ENCODE measurements around the gene ANGEL1. TPM values are rescaled to one million over a fixed set of nuclear protein-coding genes. Genes with fewer than 3 reads are reported as not detected.

Gene ANGEL1
- polyA plus RNA-seq, 3 donors, result 26.1 to 39.2 (median 26.1) TPM

DNA sequence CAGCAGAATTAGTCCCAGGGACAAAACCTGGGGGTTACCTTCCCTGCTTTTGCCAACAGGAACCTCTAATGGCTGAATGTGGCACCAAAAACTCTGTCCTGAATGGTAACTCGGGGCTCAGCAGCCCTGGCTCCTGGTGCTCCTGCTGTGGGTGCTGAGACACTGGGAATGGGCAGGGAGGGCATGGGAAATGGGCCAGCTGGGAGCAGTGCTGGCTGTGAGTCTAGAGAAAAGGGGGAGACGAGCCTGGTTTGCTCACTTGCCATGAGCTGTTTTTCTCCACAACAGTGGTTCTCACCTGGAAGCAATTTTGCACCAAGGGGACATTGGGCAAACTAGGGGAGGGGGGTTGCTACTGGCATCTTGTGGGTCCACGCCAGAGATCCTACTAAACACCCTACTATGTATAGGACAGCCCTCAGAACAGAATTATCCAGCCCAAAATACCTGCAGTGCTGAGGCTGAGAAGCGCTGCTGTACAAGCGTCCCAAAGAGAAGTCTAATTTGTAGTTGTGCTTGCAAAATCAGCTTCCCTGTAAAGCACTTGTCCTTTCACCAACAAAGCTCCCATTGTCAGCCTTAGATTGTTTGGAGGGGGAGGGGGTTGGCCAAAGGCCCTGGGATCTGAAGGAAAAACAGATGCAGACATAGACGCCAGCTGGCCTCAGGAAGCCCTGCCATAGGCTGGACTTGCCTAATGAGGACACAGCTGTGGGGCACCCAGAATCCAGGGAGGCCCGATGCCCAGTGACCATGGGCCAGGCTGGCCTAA lies 17.2 kb upstream of the ANGEL1 start:
- DNase-seq (ENCODE audit: extremely low read depth in 1 of 11, low read depth in 9 of 11, low spot score in 4 of 11), result no peak

DNA sequence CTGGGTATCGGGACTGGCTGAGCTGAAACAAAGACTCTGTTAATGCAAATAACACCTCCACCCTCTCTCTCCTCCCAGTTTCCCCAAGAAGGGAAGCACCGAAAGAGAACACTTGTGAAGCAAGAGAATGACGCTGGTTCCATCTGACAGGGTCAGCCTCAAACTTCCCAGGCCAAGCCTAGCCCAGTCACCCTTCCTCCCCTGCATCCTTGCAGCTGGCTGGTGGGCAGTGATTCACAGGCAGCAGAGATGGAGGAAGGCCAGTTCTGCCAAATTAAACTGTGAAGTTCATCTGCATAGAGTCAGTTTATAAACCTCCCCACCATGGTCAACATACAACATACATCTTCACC lies 16.3 kb upstream of the ANGEL1 start:
- no peak for DNase-seq (ENCODE audit: extremely low read depth in 1 of 11, low read depth in 9 of 11, low spot score in 4 of 11)

DNA sequence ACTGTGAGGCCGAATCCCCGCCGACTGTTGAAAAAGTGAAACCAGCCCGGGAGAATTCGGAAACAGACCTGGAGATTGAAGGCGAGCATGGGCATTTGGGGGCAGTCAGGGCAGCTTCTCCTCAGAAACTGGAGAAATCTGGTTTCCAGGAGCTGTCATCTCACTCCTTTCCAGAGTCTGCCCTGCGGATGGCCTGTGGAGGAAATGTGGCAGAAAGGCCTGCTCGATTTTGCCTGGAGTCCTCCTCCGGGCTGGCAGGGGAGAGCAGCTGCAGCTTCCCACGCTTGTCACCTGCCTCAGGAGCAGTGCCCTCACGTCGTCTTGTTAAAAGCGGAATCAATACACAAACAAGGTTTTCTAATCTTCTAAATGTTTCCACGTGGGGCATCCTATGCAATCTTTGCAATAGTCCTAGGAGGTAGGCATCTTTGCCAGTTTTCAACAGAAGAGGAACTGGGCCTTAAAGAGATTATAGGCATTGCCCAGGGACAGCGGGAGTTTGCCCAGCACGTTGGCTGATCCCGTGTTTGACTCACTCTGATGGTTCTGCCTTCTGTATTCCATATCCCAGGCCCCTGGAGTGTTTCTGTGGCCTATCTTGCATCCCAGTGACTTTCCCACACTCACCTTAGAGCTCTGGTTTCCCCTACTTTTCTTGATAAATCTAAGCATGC lies 15.8 kb upstream of the ANGEL1 start:
- no peak for DNase-seq (ENCODE audit: extremely low read depth in 1 of 11, low read depth in 9 of 11, low spot score in 4 of 11)

DNA sequence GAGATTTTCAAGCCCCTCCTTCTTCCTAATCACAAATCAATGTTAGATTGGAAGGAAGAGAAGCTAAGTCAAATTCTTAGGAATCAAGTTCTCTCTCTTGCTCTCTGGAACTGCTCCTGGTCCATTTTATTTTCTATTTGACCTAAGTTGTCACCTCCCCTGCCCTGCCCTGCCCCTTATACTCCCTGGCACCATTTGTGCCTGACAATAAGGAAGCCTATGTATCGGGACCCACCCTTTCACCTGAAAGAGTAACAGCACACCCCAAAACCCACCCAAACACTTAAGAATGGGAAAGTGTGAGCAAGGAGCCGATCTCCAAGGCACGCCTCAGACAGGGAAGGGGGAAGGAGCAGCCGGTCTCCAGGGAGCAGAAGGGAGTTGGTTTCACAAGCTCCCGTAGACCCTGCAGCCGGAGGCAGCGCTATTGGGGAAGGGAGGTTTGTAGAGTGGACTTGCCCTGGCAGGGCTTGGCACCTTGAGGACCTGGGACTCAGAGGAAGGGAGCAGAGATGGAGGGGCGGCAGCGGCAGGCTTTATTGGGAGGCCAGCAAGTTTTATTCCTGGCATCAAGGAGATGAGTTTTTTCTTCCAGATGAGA lies 15.1 kb upstream of the ANGEL1 start:
- no peak for DNase-seq (ENCODE audit: extremely low read depth in 1 of 11, low read depth in 9 of 11, low spot score in 4 of 11)

DNA sequence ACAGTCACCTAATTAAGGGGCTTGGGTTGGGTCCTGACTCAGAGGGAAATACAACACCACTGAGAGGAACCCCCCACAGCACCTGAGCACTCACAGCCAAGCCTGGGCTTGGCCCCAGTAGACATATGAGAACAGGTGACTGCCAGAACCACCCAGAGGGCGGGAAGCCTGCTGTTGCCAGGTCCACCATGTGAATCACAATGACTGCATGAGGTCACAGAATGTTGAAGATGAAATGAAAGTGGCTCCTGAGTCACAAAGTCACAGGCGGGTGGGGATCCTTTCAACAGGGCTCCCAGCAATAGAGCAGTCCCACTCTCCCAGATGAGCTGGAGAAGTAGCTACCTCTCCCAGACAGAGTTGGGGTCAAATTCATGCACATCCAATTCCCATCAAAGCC lies 13.4 kb upstream of the ANGEL1 start, which contains the start of gene LRRC74A:
LRRC74A (plus strand) TSS at position 287 of the 400 bp plus-strand sequence. CDS start 290 bp downstream, outside the sequence.
- no peak for DNase-seq (ENCODE audit: extremely low read depth in 1 of 11, low read depth in 9 of 11, low spot score in 4 of 11)

DNA sequence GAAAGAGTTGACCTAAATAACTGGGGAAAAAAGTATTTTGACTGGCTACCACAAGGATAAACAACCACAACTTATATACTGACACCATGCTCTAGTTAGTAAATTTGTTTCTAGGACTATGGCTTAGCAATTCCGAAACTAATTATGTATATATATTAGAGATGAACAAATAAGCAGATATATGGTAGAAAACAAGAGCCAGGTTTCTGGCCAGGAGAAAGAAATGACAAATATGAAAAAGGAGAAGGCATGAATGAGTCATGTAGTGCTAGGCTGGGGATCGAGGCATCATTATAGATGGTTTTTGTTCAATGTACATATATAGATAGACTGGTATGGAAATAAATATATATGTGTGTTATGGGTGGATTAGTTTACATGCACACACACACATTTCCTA lies 8.0 kb upstream of the ANGEL1 start:
- DNase-seq (ENCODE audit: extremely low read depth in 1 of 11, low read depth in 9 of 11, low spot score in 4 of 11), result no peak

DNA sequence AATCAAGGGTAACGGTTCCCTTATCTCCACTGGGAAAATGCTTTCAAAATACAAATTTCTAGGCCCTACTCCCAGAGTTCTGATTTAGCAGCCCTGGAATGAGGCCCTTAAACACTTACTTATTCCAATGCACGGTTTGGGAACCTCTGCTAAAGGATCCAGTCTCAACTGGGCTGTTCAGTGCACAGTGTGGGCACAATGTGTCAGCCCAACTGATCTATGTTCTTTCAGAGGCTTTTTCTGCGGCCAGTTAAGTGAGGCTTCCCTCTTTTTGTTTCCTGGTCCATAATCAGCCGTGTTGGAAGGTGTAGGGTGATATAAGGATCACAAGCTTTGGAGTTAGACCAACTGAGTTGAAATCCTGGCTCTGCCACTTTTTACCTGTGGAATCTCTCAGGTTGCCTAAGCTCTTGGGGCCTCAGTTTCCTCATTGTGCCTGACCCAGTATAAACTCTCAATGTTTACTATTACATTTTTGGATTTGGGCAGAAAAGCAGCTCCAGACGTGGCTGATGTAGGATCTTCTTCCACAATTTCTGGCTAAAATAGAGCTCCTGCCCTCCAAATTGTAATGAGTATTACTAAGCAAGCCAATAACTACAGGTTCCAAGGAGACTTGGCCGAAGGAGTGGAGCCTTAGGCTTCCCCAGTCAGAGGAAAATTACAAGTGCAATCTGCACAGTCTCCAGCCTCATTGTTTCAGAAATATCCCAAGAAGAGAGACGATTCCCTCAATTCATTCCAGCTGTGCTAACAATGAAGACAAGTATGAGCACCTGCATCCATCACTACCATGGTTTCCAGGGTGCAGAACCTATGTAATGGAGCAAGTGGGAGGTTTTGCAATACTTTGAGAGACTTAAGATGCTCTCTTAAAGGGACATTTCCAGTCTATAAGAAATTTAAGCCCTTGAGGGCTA lies 2.3 kb upstream of the ANGEL1 start:
- no peak for DNase-seq (ENCODE audit: extremely low read depth in 1 of 11, low read depth in 9 of 11, low spot score in 4 of 11)

DNA sequence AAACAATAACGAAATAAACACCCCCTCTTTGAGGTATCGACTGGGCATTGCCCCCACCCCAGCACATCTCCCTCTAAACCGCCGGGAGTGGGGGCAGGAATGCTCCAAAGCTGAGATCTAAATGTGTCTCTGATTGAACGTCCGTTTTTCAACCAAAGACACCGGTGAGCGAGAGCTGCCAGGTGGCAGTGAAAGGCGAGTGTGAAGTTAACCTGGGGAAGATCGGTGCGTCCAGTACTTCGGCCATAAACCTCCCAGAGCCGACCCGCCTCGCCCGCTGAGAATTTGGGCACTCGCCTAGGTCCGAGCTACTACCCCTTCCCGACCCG lies 625 bp downstream of the ANGEL1 start:
- DNase-seq (ENCODE audit: extremely low read depth in 1 of 11, low read depth in 9 of 11, low spot score in 4 of 11), result no peak

DNA sequence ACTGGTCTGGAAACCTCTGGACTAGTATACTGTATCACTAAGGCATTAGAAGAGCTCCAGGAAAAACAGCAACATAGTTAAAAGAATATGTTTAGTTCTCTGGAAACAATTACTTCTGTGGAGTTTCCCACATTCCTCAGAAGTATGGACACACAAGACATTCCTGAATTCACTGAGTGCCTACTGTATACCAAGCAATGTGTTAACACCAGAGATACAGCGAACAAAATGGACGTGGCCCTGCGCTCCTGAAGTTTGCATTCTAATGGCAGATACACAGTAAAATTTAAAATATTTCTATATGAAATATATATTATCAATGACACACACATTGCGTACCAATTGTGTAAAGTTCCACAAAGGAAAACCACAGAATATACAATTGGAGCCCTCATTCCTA lies 1.1 kb downstream of the ANGEL1 start:
- no peak for DNase-seq (ENCODE audit: extremely low read depth in 1 of 11, low read depth in 9 of 11, low spot score in 4 of 11)

DNA sequence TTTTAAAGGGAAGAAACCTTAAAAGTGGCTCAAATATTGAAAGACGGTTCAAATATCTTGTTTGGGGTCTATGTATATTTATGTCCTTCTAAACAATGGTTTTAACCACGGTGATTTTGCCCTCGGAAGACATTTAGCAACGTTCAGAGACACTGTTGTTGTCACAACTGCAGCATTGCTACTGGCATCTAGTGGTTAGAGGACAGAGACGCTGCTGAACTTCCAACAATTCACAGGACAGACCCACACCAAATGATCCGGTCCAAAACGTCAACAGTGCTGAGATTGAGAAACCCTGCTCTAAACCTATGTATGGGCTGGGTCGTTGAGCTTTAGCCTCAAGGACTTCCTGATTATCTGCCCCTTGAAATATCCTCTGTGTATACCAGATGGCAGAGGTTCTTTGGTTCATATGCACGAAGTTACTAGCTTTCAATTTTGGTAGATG lies 1.7 kb downstream of the ANGEL1 start:
- no peak for DNase-seq (ENCODE audit: extremely low read depth in 1 of 11, low read depth in 9 of 11, low spot score in 4 of 11)

DNA sequence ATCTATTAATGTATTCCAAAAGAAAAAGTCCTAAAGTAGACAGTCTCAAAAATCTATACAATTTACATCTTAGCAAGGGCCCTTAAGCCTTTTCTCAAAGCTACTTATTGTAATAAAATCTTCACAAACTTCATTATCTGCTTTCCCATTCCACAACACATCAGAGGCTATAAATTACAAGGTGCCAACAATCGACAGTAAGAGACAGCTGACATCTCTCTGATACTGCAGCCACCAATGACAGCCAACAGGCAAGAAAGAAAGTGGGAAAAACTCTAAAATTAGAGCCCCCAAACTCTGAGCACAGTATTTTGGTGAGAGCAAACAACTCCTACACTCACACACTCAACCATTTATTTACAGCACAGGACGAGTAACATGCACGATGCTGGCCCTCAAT lies 2.2 kb downstream of the ANGEL1 start:
- no peak for DNase-seq (ENCODE audit: extremely low read depth in 1 of 11, low read depth in 9 of 11, low spot score in 4 of 11)

DNA sequence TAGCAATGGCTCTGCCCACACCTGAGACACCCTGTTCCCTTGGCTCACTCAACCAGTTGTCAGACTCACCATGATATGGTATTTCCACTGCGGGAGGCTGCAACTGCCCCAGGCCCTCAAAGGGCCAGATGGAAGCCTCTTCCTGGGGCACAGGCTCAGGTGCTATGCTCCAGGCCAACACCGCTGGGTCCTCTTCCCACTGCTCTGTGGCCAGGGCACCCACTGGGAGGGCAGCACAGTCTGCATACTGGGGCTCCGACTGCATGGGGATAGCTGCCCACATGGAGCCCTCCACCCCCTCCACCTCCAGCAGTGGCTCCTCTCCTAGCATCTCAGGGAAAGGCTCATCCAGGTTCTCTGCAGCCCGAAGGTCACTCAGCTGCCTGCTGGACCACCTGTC lies 3.7 kb downstream of the ANGEL1 start:
- DNase-seq (ENCODE audit: extremely low read depth in 1 of 11, low read depth in 9 of 11, low spot score in 4 of 11), result no peak

DNA sequence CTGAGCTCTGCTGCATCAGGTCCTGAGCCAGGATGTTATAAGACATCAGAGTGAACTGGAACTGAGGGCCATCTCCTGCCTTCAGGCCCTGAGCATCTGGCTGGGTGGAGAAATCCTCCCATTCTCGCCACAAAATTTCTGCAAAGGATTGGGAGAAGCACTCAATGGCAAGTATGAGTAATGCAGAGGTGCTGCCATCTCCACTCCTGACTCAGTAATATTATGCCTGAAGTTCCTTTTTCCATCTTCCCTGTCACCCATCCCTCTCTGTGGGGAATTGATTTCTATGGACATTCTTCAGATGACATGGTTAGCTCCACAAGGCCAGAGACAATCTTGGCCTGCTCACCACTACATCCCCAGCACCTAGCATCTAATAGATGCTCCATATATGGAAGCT lies 4.7 kb downstream of the ANGEL1 start:
- no peak for DNase-seq (ENCODE audit: extremely low read depth in 1 of 11, low read depth in 9 of 11, low spot score in 4 of 11)

DNA sequence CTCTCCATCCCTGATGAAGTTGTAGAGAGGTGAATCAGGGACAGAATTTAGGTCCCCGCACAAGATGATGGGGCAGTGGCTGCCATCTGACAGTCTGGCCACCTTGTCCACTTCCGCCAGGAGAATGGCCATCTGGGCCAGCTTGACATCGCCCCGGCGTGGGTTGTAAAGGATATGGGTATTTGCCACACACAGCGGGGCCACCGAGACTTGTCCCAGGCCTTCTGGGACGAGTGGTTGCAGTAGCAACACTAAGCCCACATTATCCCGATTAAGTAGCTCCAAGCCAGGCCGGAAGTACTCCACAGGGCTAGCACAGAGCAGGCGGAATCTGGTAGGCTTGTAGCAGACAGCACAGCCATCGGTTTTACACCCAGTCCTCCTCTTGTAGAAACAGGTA lies 6.2 kb downstream of the ANGEL1 start:
- DNase-seq (ENCODE audit: extremely low read depth in 1 of 11, low read depth in 9 of 11, low spot score in 4 of 11), result no peak

DNA sequence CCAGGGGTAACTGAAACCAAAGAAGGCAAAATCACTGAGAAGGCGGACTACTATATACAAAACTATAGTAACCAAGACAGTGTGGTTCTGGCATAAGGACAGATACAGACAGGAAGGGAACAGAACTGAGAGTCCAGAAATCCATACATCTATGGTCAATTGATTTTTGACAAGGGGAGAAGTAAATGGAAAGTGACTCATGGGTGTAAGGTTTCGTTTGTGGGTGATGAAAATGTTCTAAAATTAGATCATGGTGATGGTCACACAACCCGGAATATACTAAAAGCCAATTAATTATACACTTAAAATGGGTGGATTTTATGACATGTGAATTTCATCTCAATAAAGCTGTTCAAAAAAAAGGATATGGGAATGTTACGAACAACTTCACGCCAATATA lies 18.7 kb downstream of the ANGEL1 start:
- no peak for DNase-seq (ENCODE audit: extremely low read depth in 1 of 11, low read depth in 9 of 11, low spot score in 4 of 11)

DNA sequence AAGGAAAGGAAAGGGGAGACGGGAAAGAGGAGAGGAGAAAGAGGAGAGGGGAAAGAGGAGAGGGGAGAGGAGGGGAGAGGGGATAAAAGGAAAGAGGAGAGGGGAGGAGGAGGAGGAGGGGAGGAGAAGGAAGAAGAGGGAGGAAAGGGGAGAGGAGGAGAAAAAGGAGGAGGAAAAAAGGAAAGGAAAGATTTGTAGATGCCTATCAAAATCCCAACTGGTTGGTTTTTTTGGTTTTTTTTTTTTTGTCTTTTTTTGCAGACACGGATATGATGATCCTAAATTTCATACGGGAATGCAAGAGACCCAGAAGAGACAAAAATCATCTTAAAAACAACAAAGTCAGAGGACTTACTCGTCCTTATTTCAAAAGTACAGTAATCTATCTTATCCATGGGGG lies 19.4 kb downstream of the ANGEL1 start:
- DNase-seq (ENCODE audit: extremely low read depth in 1 of 11, low read depth in 9 of 11, low spot score in 4 of 11), result no peak

DNA sequence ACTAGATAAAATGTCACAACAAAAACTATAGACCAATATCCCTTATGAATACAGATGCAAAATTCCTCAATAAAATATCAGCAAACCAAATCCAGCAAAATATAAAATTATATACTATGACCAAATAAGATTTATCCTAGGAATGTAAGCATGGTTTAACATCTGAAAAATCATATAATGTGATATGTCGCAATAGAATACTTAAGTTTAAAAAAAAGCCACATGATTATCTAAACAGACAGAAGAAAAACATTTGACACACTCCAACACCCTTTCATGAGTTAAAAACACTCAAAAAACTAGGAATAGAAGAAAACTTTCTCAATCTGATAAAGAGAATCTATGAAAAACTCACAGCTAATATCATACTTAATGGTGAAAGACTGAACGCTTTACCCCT lies 20.3 kb downstream of the ANGEL1 start:
- DNase-seq (ENCODE audit: extremely low read depth in 1 of 11, low read depth in 9 of 11, low spot score in 4 of 11), result no peak

DNA sequence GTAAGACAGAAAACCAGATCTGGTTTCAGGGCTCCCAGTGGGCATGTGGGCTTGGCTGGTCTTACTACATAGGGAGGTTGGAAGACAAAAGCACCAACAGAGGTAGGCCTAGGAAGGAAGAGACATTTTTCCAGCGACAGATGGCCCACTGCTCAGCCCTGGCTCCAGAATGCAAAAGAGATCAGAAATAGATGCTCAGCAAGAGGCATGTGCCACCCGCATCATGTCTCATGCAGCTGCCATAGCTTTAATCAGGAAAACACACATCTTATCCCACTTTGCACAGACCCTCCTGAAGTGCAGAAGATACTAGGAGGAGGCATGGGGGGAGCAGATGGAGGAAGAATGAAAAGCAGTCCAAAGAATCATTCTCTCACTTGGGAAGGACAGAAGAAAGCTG lies 26.1 kb downstream of the ANGEL1 start:
- no peak for DNase-seq (ENCODE audit: extremely low read depth in 1 of 11, low read depth in 9 of 11, low spot score in 4 of 11)

DNA sequence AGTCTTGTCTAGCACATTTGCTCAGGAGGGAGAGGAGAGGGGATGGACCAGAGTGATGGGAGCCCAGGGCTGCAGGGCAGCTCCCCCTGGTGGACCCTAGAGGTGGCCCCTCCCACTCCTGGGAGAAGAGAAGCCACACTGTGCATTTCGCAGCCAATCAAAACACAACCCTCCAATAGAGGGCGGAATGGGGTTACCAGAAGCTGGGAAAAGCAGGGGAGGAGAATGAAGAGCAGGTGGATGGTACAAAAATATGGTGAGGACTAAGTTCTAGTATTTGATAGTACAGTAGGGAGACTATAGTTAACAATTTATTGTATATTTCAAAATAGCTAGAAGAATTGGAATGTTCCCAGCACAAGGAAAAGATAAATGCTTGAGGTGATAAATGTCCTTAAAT lies 27.8 kb downstream of the ANGEL1 start:
- peak in 10 of 11 donors; percentile 58 to 80 (median 67) for DNase-seq (ENCODE audit: extremely low read depth in 1 of 11, low read depth in 9 of 11, low spot score in 4 of 11)
